Uterus (tissue), 2 donors: Measurements from ENCODE around the gene CACUL1.

Source experiments
- POLR2A ChIP-seq, 2 donors: fragments of 450-650 bp; IDR thresholded peaks; one replicate each; pipeline ENCODE4 v1.6.1; 2016; ENCODE audit warnings: antibody characterized with exemption in 2 of 2, mild to moderate bottlenecking in 1 of 2, moderate library complexity in 1 of 2
- TF ChIP-seq, protein P1 (sequence below), 4 experiments: fragments of 200-600 bp in 2 of 4; fragments of 450-650 bp in 2 of 4; sonication (generic) in 2 of 4; IDR thresholded peaks; one replicate each; pipeline ENCODE4 v1.5.1; 2016 to 2019; ENCODE audit warnings: antibody characterized with exemption in 4 of 4, mild to moderate bottlenecking in 2 of 4, moderate library complexity in 1 of 4

DNA sequence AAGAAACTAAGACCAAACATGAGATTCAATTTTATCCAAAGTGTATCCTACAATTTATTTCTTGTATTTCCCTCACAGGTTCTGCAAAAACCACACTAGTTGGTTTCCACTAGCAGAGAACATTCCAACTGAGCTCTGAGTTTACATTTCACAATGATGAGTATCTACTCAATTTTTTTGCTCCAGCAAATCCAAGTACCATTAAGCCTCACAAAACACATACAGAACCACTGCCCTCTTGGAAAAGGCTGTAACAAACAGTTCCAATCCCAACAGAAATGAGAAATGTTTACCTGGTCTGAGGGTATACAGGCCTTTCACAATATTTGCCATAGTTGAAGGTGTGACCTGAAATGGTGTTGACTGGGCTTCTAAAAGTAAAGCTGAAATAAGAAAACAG lies 59.9 kb downstream of the CACUL1 start:
- no peak for TF ChIP-seq POLR2A (IDR thresholded peaks at IDR 0.05)
- TF ChIP-seq, protein P1, sequence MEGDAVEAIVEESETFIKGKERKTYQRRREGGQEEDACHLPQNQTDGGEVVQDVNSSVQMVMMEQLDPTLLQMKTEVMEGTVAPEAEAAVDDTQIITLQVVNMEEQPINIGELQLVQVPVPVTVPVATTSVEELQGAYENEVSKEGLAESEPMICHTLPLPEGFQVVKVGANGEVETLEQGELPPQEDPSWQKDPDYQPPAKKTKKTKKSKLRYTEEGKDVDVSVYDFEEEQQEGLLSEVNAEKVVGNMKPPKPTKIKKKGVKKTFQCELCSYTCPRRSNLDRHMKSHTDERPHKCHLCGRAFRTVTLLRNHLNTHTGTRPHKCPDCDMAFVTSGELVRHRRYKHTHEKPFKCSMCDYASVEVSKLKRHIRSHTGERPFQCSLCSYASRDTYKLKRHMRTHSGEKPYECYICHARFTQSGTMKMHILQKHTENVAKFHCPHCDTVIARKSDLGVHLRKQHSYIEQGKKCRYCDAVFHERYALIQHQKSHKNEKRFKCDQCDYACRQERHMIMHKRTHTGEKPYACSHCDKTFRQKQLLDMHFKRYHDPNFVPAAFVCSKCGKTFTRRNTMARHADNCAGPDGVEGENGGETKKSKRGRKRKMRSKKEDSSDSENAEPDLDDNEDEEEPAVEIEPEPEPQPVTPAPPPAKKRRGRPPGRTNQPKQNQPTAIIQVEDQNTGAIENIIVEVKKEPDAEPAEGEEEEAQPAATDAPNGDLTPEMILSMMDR (IDR thresholded peaks at IDR 0.05) = no peak
